MG63 (cell line): ENCODE results near the gene HNRNPA0. TPM values are rescaled to one million over a fixed set of nuclear protein-coding genes. Genes with fewer than 3 reads are reported as not detected.

Source experiments
- DNase-seq: peaks from one replicate; pipeline ENCODE4 v3.0.0-alpha.2; 2020
- H3K27me3 ChIP-seq: fragments of 250-450 bp; sonication (Bioruptor Pico); 2 replicates; pipeline ENCODE4 v1.5.1; 2020; ENCODE audit warnings: mild to moderate bottlenecking, moderate library complexity
- H3K36me3 ChIP-seq: fragments of 250-450 bp; sonication (Bioruptor Pico); 2 replicates; pipeline ENCODE4 v1.5.1; 2020; ENCODE audit warnings: mild to moderate bottlenecking, moderate library complexity
- H3K4me3 ChIP-seq: fragments of 250-450 bp; sonication (Bioruptor Pico); 2 replicates; pipeline ENCODE4 v1.5.1; 2020; ENCODE audit warnings: mild to moderate bottlenecking, moderate library complexity
- H3K9me3 ChIP-seq: fragments of 250-450 bp; sonication (Bioruptor Pico); 2 replicates; pipeline ENCODE4 v1.5.1; 2020; ENCODE audit warnings: mild to moderate bottlenecking, moderate library complexity
- total RNA-seq: library from RNA; depleted of rRNA; stranded (reverse); fragments of >200 nt; shearing (Covaris generic); gene quantifications from 2 replicates; pipeline ENCODE4 v1.2.3, GENCODE V29; 2014; ENCODE audit warnings: low replicate concordance; rRNA removed

HNRNPA0 gene
- total RNA-seq, 1 experiment from 2014 or later = 81.3 TPM

DNA sequence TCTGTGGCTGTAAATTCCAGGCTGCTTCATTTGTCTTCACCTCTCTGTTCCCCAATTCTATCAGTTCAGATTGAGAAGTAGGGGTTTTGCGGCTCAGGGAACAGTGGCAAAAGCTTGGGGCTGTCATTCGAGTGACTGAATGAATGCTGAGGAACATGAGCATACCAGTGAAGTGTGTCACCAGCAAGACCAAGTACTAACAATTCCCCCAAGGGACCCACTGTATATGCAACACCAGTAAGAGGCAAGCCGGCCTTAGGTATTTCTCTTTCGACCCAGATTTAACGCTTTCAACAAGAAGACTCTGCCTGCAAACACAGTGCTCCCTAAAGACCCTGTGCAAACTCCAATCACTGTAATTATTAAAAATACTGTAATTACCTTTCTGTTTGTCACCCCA is 44.1 kb downstream of the HNRNPA0 start:
- H3K9me3 ChIP-seq = no peaks in the 10 kb centered on the region
- H3K4me3 ChIP-seq = no peak overlapping the region
- H3K27me3 ChIP-seq = no peaks in the 10 kb centered on the region
- no peaks in the 10 kb centered on the region for H3K36me3 ChIP-seq
- no peak for DNase-seq

DNA sequence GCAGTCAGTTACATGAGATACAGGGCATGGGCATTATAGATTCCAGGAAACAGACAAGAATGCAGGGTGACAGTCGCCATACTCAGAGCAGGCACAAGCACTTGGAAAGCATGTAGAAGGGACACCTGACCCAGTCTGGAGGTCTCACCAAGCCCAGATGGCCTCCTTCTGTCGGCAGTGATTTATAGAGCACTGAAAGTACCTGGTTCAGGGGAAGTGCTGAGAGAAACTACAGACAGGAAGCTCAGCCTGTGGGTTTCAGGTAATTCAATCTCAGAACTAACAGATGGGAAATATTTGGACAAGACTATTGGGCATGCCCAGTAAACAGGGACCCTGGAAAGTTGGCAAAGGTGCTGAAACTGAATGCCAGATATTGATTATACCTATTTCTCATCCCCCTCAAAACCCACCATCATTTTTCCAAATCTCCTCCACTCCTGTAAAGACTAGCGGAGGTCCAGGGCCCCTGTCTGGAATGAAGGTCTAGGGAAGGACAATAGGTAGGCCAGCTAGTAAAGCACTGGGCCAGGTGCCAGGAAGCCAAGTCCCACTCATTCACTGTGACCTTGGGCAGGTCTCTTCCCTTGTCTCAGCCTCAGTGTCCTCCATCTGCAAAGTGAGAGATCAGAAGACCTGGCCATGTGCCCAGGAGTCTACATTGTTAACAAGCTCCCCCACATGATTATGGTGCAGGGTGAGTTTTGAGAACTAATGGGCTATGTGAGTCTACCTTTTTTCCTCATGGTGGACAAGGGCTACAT is 45.2 kb downstream of the HNRNPA0 start:
- Histone ChIP-seq H3K27me3 (no peaks in the 10 kb centered on the region), H3K4me3 (no peak overlapping the region), H3K9me3 (no peaks in the 10 kb centered on the region), H3K36me3 (no peaks in the 10 kb centered on the region)
- no peak for DNase-seq

DNA sequence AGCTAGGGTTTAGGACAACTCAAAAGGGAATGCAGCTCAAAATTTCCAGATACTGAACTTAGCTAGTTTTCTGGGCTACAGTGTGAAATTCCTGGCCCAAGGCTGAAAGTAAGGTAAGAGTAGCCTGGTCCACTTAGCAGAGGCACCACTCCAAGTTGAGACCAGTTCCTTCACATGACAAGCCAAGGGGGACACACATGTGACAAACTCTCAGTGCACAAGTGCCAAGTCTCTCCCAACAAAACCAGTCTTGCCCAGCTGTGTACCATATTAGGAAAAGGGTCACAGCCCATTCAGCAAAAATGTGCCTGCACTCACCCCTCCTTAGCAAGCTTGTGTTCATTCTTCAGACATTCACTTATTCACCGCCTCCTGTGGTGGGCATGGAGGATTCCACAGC is 46.1 kb downstream of the HNRNPA0 start:
- H3K36me3 ChIP-seq = no peaks in the 10 kb centered on the region
- no peaks in the 10 kb centered on the region for H3K9me3 ChIP-seq
- no peak overlapping the region for H3K4me3 ChIP-seq
- DNase-seq = no peak
- H3K27me3 ChIP-seq = no peaks in the 10 kb centered on the region

DNA sequence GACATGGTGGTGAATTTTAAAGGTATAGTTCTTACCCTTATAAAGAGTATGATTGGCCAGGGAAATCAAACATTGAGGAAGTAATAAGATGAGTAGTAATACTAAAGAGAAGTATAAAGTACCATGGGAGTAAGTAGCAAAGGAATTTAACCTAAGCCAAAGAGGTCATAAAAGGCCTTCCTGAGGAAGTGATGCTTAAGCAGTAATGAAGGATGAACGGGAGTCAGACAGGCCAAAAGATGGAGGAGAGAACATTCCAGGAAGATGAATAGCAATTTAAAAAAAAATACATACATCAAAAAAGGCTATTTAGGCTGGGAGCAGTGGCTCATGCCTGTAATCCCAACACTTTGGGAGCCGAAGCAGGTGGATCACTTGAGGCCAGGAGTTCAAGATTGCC is 47.3 kb downstream of the HNRNPA0 start:
- no peak for DNase-seq
- no peaks in the 10 kb centered on the region for H3K9me3 ChIP-seq
- H3K27me3 ChIP-seq = no peaks in the 10 kb centered on the region
- H3K36me3 ChIP-seq = no peaks in the 10 kb centered on the region
- H3K4me3 ChIP-seq = no peak overlapping the region

DNA sequence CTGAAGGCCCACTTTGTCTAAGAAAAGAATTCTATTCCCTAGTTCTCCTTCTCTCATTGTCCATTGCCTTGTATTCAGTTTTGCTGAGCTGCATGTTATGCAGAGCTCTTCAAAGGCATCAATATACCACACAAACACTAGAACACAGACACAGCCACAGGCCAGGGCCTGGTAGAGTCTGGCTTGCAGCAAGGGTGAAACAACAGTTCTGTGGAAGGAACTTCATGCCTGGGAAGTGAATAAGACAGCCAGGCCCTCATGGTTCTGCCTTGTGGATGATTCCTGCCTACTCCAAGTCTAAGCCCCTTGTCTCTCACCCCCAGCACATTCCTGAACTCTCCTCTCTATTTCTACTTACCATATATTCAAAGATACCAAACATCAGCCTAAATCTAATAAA is 49.1 kb downstream of the HNRNPA0 start:
- no peaks in the 10 kb centered on the region for H3K9me3 ChIP-seq
- no peaks in the 10 kb centered on the region for H3K27me3 ChIP-seq
- DNase-seq = no peak
- no peak overlapping the region for H3K4me3 ChIP-seq
- no peaks in the 10 kb centered on the region for H3K36me3 ChIP-seq

DNA sequence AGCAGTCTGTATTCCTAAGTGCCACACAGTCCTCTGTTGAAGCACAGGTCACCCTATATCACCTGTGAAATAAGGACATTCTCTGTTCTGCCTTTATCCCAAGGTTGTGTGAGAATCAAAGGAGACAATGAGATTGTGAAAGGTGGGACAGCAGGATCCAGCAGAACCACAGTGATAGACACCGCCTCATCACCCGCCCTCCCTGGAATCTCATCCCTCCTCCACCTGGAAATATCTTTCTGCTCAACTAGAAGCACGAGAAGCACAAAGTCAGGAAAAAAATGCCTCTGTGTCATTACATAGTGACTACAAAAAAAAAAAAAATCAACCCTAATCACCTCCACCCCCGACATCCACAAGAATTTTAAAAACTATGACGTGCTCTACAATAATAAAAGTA is 50.6 kb downstream of the HNRNPA0 start:
- Histone ChIP-seq H3K4me3 (no peak overlapping the region), H3K36me3 (no peaks in the 10 kb centered on the region), H3K27me3 (no peaks in the 10 kb centered on the region), H3K9me3 (no peaks in the 10 kb centered on the region)
- DNase-seq = no peak

DNA sequence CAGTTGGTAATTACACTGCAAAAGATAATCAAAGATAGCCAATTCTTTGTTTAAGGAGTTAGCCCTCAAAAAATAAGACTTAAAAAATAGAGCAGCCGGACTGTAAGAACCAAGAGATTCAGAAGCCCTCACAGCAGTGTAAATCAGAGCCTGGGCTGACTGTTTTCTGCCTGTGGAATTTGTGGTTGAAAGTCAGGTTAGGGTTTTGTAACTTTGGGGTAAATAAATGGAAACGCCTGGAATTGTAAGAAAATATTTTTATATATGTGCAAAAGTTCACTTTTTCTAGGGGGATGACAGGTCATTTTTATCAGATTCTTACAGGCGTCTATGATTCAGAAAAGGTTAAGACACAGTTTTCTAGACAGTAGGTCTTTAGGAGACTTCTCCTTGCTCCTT is 53.9 kb downstream of the HNRNPA0 start:
- no peaks in the 10 kb centered on the region for H3K27me3 ChIP-seq
- DNase-seq = no peak
- no peaks in the 10 kb centered on the region for H3K36me3 ChIP-seq
- H3K9me3 ChIP-seq = no peaks in the 10 kb centered on the region
- no peak overlapping the region for H3K4me3 ChIP-seq

DNA sequence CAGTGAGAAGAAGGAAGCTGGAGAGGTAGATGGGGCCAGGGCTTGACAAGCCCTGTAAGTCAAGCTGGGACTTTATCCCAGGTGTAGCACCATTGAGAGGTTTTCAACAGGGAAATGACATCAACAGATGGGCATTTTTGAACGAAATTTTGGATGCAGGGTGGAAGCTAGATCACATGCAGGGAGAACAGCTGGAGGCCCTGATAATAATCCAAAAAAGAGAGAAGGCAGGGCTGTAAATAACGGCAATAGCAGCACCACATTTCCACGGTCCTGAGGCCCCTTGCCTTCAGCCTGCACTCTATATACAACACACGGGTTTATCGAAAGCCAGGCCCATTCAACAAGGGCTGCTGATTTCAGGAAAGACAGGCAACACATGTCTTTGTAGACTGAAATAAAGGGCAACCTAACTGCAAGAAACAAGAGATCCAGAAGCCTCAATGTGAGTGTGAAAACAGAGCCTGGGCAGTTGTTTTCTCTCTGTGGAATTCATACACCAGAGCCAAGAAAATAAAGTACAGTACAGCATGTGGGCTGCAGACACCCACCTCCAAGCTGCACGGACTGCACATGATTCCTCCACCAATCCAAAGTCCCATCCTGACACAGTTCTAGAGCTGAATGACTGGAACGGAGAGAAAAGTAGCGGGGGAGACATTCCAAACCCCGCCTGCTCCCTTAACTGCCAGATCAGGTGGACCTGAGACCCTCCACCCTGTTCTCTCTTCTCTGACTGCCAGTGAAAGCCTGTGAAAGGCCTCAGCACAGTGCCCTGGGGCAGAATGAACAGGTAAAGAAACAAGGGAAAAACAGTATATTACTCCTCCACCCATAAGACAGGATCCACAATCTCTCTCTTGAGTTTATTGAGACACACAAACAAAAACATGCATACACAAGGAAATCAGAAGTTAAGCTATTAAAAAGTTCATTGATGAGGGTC is 54.6 kb downstream of the HNRNPA0 start:
- Histone ChIP-seq H3K36me3 (no peaks in the 10 kb centered on the region), H3K27me3 (no peaks in the 10 kb centered on the region), H3K9me3 (no peaks in the 10 kb centered on the region), H3K4me3 (no peak overlapping the region)
- DNase-seq = no peak

DNA sequence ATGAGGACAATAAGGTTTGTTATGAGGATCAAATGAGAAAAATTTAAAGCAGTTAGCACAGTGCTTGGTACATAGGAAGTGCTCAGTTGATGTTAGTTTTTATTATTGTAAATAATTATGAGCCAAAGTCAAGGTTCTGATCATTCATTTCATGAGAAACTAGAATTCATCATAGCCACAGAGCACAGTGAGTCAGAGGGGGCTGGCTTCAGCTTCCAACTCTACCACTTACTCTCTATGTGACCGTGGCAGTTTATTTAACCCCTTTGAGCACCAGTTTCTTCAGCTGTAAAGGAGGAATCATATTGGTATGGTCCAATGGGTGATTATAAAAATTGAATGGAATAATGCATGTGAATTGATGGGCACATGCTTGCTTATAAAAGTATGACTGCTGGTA is 57.7 kb downstream of the HNRNPA0 start:
- Histone ChIP-seq H3K27me3 (no peaks in the 10 kb centered on the region), H3K4me3 (no peak overlapping the region), H3K9me3 (no peaks in the 10 kb centered on the region), H3K36me3 (no peaks in the 10 kb centered on the region)
- DNase-seq = peak; percentile 26

DNA sequence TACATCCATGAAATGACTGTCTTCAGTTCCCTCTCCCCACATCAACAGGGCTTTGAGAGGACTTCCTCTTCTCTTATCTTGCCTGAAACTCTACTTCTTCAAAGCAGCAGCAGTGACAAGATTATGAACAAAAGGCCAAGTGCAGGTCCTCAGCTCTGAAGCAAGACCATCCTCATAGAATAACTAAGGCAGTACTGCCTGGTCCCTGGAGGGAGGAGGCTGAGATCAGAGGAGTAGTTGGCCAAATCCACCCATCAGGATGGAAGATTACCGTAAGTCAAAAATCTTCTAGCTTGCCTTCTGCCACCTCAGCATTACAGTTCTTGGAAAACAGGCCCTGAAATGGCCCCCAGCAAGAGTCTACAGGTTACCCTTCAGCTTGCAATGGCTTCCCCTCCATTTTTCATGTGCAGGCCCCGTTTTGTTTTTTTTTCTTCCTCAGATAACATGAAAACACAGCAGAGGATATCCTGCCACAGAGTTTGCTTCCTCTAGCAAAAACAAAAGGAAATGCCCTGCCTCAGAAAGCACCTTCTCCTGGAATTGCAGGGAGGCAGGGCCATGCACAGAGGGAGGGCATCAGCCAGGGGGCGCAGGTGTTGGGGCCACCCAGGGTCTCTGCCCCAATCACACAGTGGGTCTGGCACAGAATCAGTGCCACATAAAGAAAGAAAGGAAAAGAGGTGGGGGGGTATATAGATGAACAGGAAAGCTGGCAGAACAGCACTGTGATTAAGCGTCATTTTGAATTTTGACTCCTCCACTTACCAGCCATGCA is 58.3 kb downstream of the HNRNPA0 start:
- no peaks in the 10 kb centered on the region for H3K36me3 ChIP-seq
- H3K9me3 ChIP-seq = no peaks in the 10 kb centered on the region
- H3K4me3 ChIP-seq = no peak overlapping the region
- no peak for DNase-seq
- no peaks in the 10 kb centered on the region for H3K27me3 ChIP-seq

Other genes starting within 250 kb of the HNRNPA0 start
- 0.82 TPM in 1 of 2 replicates, not detected in the other for gene KLHL3, start 18.3 kb downstream of the HNRNPA0 start, total RNA-seq
- not detected in 2 replicates for gene MYOT, start 113.5 kb upstream of the HNRNPA0 start, total RNA-seq
- gene PKD2L2, start 135.1 kb upstream of the HNRNPA0 start, total RNA-seq = not detected in 2 replicates